SIG-M5 (cell line): ENCODE results near the gene ELP4.
"Not testable (repeated sequence)": the region's sequence is repeated elsewhere in the genome, so short reads cannot be mapped to it uniquely, and the experiment has no call there.

ENCODE experiments used
- DNase-seq: peaks from one replicate; lab custom pipeline; 2025; lab: John Stamatoyannopoulos, UW

Gene ELP4

GRCh38 chr11:31706357-31706756 lies 196.8 kb downstream of the ELP4 start:
- no peak for DNase-seq

- DNase-seq: no peak
These were observed 201.6 kb downstream of the ELP4 start for GRCh38 chr11:31711137-31711536.

GRCh38 chr11:31712851-31713250 lies 203.3 kb downstream of the ELP4 start:
- DNase-seq: no peak

DNA sequence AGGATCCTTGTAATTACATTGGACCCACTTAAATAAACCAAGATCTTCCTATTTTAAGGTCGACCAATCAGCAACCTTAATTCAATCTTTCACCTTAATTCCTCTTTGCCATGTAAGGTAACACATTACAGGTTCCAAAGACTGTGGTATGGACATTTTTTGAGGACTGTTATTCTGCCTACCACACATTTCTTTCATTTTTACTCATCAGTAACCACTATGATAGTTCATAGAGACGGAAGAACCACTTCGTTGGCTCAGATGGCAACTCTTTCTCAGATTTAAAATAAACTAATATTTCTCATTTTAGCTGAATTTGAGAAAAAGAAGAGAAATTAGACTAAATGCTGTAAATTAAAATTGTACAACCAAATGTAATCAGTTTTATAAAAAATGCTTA lies 205.3 kb downstream of the ELP4 start:
- no peak for DNase-seq

DNA sequence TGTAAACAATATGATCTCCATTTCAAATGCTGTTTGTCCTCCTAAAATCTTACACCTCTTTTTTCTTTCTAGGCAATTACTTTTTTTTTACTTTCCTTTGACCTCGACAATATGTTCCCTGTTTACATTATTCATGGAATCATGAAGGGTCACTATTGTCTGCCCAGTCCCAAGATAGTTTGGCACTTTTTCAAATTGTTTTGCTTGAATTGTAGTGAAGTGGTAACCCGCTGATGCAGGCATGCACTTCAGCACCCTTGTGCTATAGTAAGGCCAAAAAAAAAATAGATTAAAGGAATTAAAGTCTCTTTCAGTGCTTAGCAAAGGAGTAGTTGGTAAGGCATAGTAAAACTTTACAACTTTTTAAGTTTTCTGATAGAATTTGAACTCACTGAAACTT lies 210.7 kb downstream of the ELP4 start:
- no peak for DNase-seq

GRCh38 chr11:31720671-31721365 lies 211.3 kb downstream of the ELP4 start:
- DNase-seq: no peak

DNA sequence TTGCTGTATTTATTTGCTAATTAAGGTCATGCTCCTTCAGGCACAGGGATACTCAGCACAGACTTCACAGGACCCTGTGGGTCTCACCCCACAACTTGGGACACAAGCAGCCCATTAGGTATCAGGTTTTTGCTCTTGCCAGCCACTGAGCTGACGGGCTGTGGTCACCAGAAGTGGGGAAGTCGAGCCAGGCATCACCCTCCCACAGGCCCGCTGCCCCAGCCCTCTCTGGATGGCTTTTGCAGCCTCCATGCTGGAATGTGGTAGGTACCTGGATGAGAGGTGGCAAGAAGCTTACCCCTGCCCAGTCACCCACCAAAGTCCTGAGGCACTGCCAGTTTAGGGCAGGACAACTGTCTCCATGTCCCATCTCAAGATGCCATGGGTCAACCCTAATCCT lies 213.2 kb downstream of the ELP4 start:
- DNase-seq: no peak

DNA sequence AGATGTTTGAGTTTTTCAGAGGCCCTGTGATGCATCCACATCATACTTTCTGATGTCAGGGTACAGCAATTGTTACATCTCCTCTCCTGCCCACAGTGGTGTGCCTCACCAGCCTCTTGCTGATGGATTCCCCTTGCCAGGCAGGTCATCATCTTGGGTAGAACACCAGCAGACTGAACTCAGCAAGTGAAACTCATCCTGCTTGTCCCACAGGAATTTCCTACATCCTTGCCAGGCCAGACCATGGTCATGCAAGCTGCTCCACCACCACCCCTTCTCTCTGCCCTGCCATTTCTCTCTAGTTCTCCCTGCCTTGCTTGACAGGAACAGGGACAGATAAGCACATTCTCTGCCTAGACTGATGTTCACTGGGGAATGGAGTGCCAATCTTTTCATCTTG lies 215.6 kb downstream of the ELP4 start:
- no peak for DNase-seq

DNA sequence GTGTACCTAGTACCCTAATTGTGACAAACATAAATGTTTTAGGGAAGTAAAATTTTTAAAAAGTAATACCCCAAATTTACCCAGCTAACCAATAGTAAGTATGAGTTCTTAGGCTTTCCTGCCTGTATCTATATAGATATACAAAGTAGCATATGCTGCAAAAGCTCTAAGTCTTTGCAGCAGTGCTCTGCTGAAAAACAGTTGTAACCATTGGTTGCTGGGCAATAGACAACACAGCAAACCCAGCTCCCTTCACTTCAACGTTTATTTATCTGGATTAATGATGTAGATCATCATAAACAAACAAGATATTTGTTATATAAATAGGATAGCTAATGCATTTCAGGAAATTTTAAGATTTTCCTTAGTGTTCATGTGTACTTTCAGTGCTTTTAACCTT lies 218.9 kb downstream of the ELP4 start:
- no peak for DNase-seq

DNA sequence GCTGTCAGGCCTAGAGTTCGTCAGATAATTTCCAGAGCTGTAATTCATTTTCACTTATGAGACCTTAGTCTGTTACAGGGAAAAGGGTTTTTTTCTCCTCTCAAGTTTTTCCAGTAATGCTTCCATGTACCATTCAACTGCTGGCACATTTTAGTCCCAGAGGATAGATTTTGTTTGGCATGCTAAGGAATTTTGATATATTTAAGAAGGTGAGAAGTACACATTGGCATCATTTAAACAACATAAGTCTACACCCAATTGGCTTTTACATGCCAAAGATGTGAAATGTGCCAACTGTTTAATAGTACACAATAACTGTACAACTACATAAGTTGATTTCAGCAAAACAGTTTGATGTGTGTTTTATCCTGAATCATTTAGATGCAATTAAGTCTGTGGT lies 230.6 kb downstream of the ELP4 start:
- DNase-seq: no peak

GRCh38 chr11:31740731-31741368 lies 231.3 kb downstream of the ELP4 start:
- DNase-seq: not testable (repeated sequence)

- no peak for DNase-seq
These were observed 238.0 kb downstream of the ELP4 start for GRCh38 chr11:31747581-31747980.

GRCh38 chr11:31757260-31757835 lies 247.8 kb downstream of the ELP4 start:
- DNase-seq: no peak

DNA sequence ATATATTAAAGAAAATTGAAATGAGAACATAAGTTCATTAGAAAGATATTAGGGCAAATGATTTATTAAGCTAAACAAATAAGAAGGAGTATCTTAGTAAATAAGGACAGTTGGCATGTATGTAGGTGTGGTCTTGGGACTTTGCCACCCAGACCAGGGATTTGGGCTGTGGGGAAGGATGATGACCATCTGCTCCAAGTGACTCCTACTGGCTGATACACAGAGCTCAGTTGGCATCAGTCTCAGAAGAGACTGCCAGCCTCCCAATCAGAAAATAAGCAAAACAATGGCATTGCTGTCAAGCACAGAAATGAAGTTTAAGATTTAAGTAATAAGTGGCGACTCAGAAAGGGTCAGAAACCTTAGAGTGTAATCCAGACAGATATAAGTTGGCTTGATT lies 252.1 kb downstream of the ELP4 start:
- DNase-seq: no peak

DNA sequence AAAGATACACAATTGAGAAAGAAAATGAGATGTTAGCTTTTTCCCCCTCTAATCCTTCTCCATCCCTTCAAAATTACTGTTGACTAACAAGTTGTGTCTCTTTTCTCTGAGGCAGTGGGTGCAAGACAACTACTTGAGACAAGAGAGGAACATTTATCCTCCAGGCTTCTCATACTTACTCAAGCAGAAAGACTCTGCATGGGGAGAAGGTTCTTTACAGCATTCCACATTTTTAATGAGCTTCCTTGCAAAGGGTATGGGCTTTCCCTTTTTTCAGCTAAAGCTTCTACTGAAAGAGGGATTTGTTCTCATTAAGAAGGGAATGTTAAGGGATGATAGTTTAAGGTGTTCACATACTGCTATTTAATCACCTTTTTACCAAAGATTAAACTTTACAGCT lies 253.7 kb downstream of the ELP4 start:
- no peak for DNase-seq

DNA sequence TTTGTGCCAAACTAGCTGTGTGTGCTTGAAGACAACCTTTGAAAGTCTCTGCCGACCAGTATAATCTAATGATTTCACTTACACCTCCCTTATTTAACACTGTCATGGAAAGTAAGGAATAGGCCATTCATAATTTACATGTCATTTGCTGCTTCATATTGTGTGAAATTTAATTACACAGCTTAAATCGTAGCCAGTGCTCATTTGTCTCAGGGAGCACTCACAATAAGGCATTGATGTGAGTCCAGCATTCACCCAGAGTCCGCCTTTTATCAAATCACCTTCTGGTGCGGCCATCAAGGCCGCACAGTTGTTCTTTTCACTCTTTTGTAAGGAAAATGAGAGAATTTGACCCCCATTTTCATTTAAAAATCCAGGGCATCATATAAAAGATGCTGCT lies 254.7 kb downstream of the ELP4 start:
- no peak for DNase-seq

- no peak for DNase-seq
These were observed 255.2 kb downstream of the ELP4 start for GRCh38 chr11:31764766-31765165.

GRCh38 chr11:31767066-31767465 lies 257.5 kb downstream of the ELP4 start:
- DNase-seq: no peak

- no peak for DNase-seq
These were observed 258.1 kb downstream of the ELP4 start for GRCh38 chr11:31767685-31768084.

- no peak for DNase-seq
These were observed 259.4 kb downstream of the ELP4 start for GRCh38 chr11:31768749-31769640.

GRCh38 chr11:31770011-31770700 lies 260.6 kb downstream of the ELP4 start:
- DNase-seq: no peak

DNA sequence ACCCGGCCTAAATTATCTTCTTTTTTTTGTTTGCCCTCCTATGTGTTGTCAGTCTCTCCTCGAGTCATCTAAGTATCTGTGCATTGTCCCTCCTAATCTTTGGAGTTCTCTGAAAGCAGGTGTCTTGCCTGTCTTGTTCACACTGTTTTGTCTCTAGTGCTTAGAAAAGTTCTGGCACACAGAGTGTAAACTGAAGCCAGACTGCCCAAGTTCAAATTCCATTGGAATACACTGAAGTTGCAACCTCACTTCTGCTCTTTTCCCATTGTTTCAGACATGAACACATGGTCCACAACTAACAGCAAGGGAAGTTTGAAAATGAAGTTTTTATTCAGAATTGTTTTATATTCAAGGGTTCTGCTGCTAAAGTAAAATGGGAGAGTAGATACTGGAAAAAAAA lies 262.8 kb downstream of the ELP4 start:
- DNase-seq: no peak
